SU-DHL-6 (cell line): ENCODE measurements around the gene LCAT.

Experiments
- CTCF ChIP-seq: fragments of 200-600 bp; sonication (generic); IDR thresholded peaks from one replicate; pipeline ENCODE4 v1.5.1; 2017; ENCODE audit warnings: antibody characterized with exemption, mild to moderate bottlenecking, low read length, moderate library complexity; ENCODE audit not compliant: insufficient read depth, poor library complexity, severe bottlenecking
- EZH2phosphoT487 ChIP-seq: fragments of 200-600 bp; sonication (generic), shearing (Covaris generic); conservative IDR thresholded peaks from 2 replicates; pipeline ENCODE4 v1.6.1; 2018; ENCODE audit warnings: mild to moderate bottlenecking, antibody characterized with exemption, low read length, moderate library complexity, mixed read lengths

GRCh38 chr16:67936124-67936879 is 7.6 kb downstream of the LCAT start, which contains the start of gene PSMB10:
- TF ChIP-seq CTCF (no peak), EZH2phosphoT487 (no peak)
